HG02678 (cell line): Measurements from ENCODE around the gene VTI1A.

Experiments
- ATAC-seq: cut with Tn5 transposase; IDR thresholded peaks from one replicate; pipeline ENCODE4 v1.9.1; 2021; ENCODE audit warnings: mild to moderate bottlenecking, moderate library complexity; ENCODE audit not compliant: unreplicated experiment

The VTI1A gene

GRCh38 chr10:112671743-112672142, 224.7 kb downstream of the VTI1A start:
- no peak for ATAC-seq

GRCh38 chr10:112672706-112673105, 225.7 kb downstream of the VTI1A start:
- ATAC-seq, result no peak

- ATAC-seq, result no peak
These were observed 228.6 kb downstream of the VTI1A start for GRCh38 chr10:112675560-112676083.

- no peak for ATAC-seq
These were observed 230.7 kb downstream of the VTI1A start for GRCh38 chr10:112677689-112678088.

GRCh38 chr10:112678581-112678980, 231.6 kb downstream of the VTI1A start:
- no peak for ATAC-seq

GRCh38 chr10:112678987-112679386, 232.0 kb downstream of the VTI1A start:
- ATAC-seq, result no peak

GRCh38 chr10:112679392-112679791, 232.4 kb downstream of the VTI1A start:
- ATAC-seq, result no peak

- ATAC-seq, result no peak
These were observed 233.6 kb downstream of the VTI1A start for GRCh38 chr10:112680586-112680985.

- no peak for ATAC-seq
These were observed 240.6 kb downstream of the VTI1A start for GRCh38 chr10:112687647-112688046.

- ATAC-seq, result no peak
These were observed 242.5 kb downstream of the VTI1A start for GRCh38 chr10:112689327-112690072.

- no peak for ATAC-seq
These were observed 248.5 kb downstream of the VTI1A start for GRCh38 chr10:112695539-112695938.

GRCh38 chr10:112696592-112696991, 249.6 kb downstream of the VTI1A start:
- no peak for ATAC-seq

GRCh38 chr10:112698133-112698817, 251.3 kb downstream of the VTI1A start:
- no peak for ATAC-seq

GRCh38 chr10:112698818-112699164, 251.8 kb downstream of the VTI1A start:
- ATAC-seq, result no peak

GRCh38 chr10:112700215-112700671, 253.2 kb downstream of the VTI1A start:
- ATAC-seq, result no peak

GRCh38 chr10:112701211-112701877, 254.3 kb downstream of the VTI1A start:
- ATAC-seq, result no peak

GRCh38 chr10:112701878-112702255, 254.9 kb downstream of the VTI1A start:
- ATAC-seq, result no peak

GRCh38 chr10:112706577-112706976, 259.6 kb downstream of the VTI1A start:
- ATAC-seq, result no peak

- no peak for ATAC-seq
These were observed 261.4 kb downstream of the VTI1A start for GRCh38 chr10:112708461-112708860.

GRCh38 chr10:112710528-112710927, 263.5 kb downstream of the VTI1A start:
- ATAC-seq, result no peak

- ATAC-seq, result no peak
These were observed 264.4 kb downstream of the VTI1A start for GRCh38 chr10:112711366-112711765.

GRCh38 chr10:112712536-112712935, 265.5 kb downstream of the VTI1A start:
- ATAC-seq, result no peak
